Measurements from ENCODE around the gene IRF4.

GRCh38 chr6:374956-375355 is 16.6 kb upstream of the IRF4 start:
- TF ChIP-seq CTCF (IDR thresholded peaks at IDR 0.05; ENCODE audit: low read depth, low read length) (no peak), POLR2A (IDR thresholded peaks at IDR 0.05; ENCODE audit: extremely low read depth, insufficient read length) (no peak), MYC (IDR thresholded peaks at IDR 0.05; ENCODE audit: low read depth, low read length) (no peak), MAX (IDR thresholded peaks at IDR 0.05; ENCODE audit: low read depth, low read length) (no peak)

All from NB4 (cell line).